Transverse colon (tissue), 4 donors: Measurements from ENCODE around the gene HAUS1. TPM values are rescaled to one million over a fixed set of nuclear protein-coding genes. Genes with fewer than 3 reads are reported as not detected.
"Not testable (repeated sequence)": the region's sequence is repeated elsewhere in the genome, so short reads cannot be mapped to it uniquely, and the experiment has no call there.

Source experiments
- DNase-seq: peaks from one replicate; pipeline ENCODE4 v3.0.0-alpha.2; 2019
- H3K27ac ChIP-seq, 4 donors: fragments of 200-600 bp; sonication (generic); 2 replicates each; pipeline ENCODE4 v1.5.1; 2016 to 2018; ENCODE audit warnings: inconsistent platforms in 4 of 4
- H3K27me3 ChIP-seq: fragments of 200-600 bp; sonication (generic); 2 replicates; pipeline ENCODE4 v1.5.1; 2017; ENCODE audit warnings: inconsistent platforms
- H3K36me3 ChIP-seq, 4 donors: fragments of 200-600 bp; sonication (generic); 2 replicates each; pipeline ENCODE4 v1.5.1; 2017 to 2019; ENCODE audit warnings: inconsistent platforms in 4 of 4
- H3K4me1 ChIP-seq, 4 donors: fragments of 200-600 bp; sonication (generic); 2 replicates each; pipeline ENCODE4 v1.5.1; 2017 to 2020; ENCODE audit warnings: inconsistent platforms in 4 of 4
- H3K4me3 ChIP-seq, 4 donors: fragments of 200-600 bp; sonication (generic); 1 replicate in 1 of 4; 2 replicates in 3 of 4; pipeline versions ENCODE4 v1.5.1 to v1.6.1; 2017 to 2019; ENCODE audit warnings: inconsistent platforms in 4 of 4
- H3K9me3 ChIP-seq, 2 donors: fragments of 200-600 bp; sonication (generic); 2 replicates each; pipeline ENCODE4 v1.5.1; 2017 to 2019; ENCODE audit warnings: inconsistent platforms in 2 of 2
- CTCF ChIP-seq, 5 experiments: fragments of 200-600 bp in 3 of 5; fragments of 450-650 bp in 2 of 5; sonication (generic) in 3 of 5; IDR thresholded peaks; 1 replicate in 2 of 5; 2 replicates in 3 of 5; pipeline ENCODE4 v1.5.1; 2016 to 2017; ENCODE audit warnings: antibody characterized with exemption in 5 of 5, inconsistent platforms in 3 of 5, mild to moderate bottlenecking in 2 of 5, moderate library complexity in 1 of 5
- EP300 ChIP-seq: sonication (generic); formaldehyde crosslinking; IDR thresholded peaks from one replicate; pipeline ENCODE4 v1.6.1; 2017; ENCODE audit warnings: antibody characterized with exemption, low read depth
- POLR2A ChIP-seq: fragments of 450-650 bp; IDR thresholded peaks from one replicate; pipeline ENCODE4 v1.6.1; 2016; ENCODE audit warnings: antibody characterized with exemption, mild to moderate bottlenecking, moderate library complexity
- POLR2AphosphoS5 ChIP-seq, 3 donors: sonication (generic); formaldehyde crosslinking; IDR thresholded peaks; one replicate each; pipeline ENCODE4 v1.6.1; 2016; ENCODE audit warnings: antibody characterized with exemption in 3 of 3
- WGBS, 2 donors: methylation state at CpG; one replicate each; pipeline ENCODE4 v1.1.5; 2018; ENCODE audit warnings: low coverage in 1 of 2; 5-methylcytosine and 5-hydroxymethylcytosine counted together
- in situ Hi-C, 4 donors: fragments of 200-750 bp; cut with MboI; loops; one replicate each; pipeline versions ENCODE4 v1.15.0 to v1.15.1; 2017; ENCODE audit warnings: low sequenced_read_pairs in 3 of 4, low pct_ligation_motif_present in 1 of 4, low pct_unique_long_range_greater_than_20kb in 1 of 4
- intact Hi-C: fragments of 100-400 bp; cut with DNase I; formaldehyde crosslinking; loops from one replicate; pipeline ENCODE4 v1.15.1; 2023; ENCODE audit warnings: low total_unique reads
- total RNA-seq, 4 donors: library from RNA; depleted of rRNA; stranded (reverse); fragments of >200 nt; gene quantifications; one replicate each; pipeline ENCODE4 v1.1.0, GENCODE V29; 2016

The HAUS1 gene
- total RNA-seq, 4 donors from 2014 or later = 1.6 to 33.5 (median 19.8) TPM; not detected in 1

DNA sequence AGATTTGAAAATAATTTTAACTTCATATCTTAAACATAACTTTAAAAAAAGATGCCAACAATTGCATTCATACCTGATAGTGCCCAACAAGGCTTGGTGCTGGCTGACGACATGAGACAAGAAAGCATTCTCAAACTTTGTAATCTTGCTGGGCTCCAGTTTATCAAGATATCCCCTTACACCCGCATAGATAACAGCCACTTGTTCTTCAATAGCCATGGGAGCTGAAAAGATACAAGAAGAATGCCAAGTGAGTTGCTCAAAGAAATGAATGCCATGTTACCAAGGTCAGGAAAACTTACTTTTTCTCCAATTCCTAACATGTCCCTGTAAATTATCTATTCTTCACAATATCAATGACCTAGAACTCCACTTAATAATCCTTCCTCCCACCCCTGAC lies 19.8 kb upstream of the HAUS1 start:
- in situ Hi-C loops (loop anchor here in 2 of 4 donors (25.0 kb wide), 2 partner anchors 122 to 147 kb away; partner anchors contain the start of gene EPG5 (in 1 of the 2)), intact Hi-C loops (no loop called here)
- H3K27ac ChIP-seq = no peak overlapping the region
- WGBS, 2 donors = 85 to 100% methylated on average over 1 to 2 of the region's 2 CpGs
- no peak overlapping the region for H3K4me3 ChIP-seq
- DNase-seq = no peak
- no peak for TF ChIP-seq POLR2AphosphoS5 (IDR thresholded peaks at IDR 0.05)
- TF ChIP-seq POLR2A = no peak
- no peak for TF ChIP-seq CTCF (IDR thresholded peaks at IDR 0.05)
- no peak for TF ChIP-seq EP300
- H3K4me1 ChIP-seq = no peaks in the 10 kb centered on the region
- H3K9me3 ChIP-seq = no peaks in the 10 kb centered on the region
- peaks cover 0 to 83% (median 41%) of the 10 kb centered on the region in 4 donors for H3K36me3 ChIP-seq
- H3K27me3 ChIP-seq = no peaks in the 10 kb centered on the region

DNA sequence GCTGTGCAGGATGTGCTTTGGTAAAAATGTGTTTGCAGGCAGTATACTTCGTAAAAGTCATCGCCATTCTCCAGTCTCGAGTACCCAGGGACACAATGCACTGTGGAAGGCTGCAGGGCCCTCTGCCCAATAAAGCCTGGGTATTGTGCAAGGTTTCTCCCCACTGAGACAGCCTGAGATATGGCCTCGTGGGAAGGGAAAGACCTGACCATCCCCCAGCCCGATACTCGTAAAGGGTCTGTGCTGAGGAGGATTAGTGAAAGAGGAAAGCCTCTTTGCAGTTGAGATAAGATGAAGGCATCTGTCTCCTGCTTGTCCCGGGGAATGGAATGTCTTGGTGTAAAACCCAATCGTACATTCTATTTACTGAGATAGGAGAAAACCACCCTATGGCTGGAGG lies 15.7 kb upstream of the HAUS1 start:
- H3K9me3 ChIP-seq, H3K27ac ChIP-seq, H3K4me1 ChIP-seq, H3K27me3 ChIP-seq, intact Hi-C loops, H3K4me3 ChIP-seq, DNase-seq: not testable (repeated sequence)
- WGBS, 2 donors = 74 to 77% methylated on average over 3 to 8 of the region's 8 CpGs
- in situ Hi-C loops = loop anchor here in 2 of 4 donors (25.0 kb wide), 2 partner anchors 126 to 151 kb away; partner anchors contain the start of gene EPG5 (in 1 of the 2)
- H3K36me3 ChIP-seq = peaks cover 0 to 99% (median 49%) of the 10 kb centered on the region in 4 donors

GRCh38 chr18:46095532-46095931 lies 8.7 kb upstream of the HAUS1 start:
- intact Hi-C loops = no loop called here
- in situ Hi-C loops = loop anchor here in 2 of 4 donors (25.0 kb wide), 2 partner anchors 133 to 158 kb away; partner anchors contain the start of gene EPG5 (in 1 of the 2)
- Histone ChIP-seq H3K27me3 (no peaks in the 10 kb centered on the region), H3K4me3 (peak overlapping the region in 1 of 4 donors; percentile 82), H3K4me1 (peaks cover 3 to 44% (median 27%) of the 10 kb centered on the region in 4 donors), H3K27ac (no peak overlapping the region), H3K36me3 (peaks cover 0 to 41% (median 19%) of the 10 kb centered on the region in 4 donors), H3K9me3 (no peaks in the 10 kb centered on the region)
- 86 to 91% methylated on average over 2 to 10 of the region's 10 CpGs for WGBS, 2 donors
- no peak for DNase-seq
- TF ChIP-seq POLR2AphosphoS5 (IDR thresholded peaks at IDR 0.05) = no peak
- no peak for TF ChIP-seq POLR2A
- TF ChIP-seq CTCF (IDR thresholded peaks at IDR 0.05) = no peak
- TF ChIP-seq EP300 = no peak

DNA sequence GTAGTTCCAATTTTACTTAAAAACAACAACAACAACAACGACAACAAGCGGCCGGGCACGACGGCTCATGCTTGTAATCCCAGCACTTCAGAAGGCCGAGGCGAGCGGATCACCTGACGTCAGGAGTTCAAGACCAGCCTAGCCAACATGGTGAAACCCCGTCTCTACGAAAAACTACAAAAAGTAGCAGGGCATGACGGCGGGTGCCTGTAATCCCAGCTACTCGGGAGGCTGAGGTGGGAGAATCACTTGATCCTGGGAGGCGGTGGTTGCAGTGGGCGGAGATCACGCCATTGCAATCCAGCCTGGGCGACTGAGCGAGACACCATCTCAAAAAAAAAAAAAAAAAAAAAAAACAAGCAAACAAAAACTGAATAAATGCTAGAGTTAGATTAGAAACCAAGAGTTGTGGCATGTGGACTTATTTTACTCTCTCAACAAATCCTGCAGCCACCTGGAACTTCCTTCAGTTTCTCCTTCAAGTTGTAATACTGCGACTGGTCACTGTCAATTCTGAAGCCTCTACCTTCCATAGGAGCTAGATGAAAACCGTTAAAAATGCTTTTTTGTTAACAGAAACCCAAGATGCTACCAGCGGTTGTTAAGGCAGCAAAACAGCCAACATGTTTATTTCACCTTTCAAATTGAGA lies 7.4 kb upstream of the HAUS1 start:
- intact Hi-C loops = no loop called here
- peak overlapping the region; percentile 93 to 97 (median 94) for H3K27ac ChIP-seq
- TF ChIP-seq EP300 (no peak), CTCF (IDR thresholded peaks at IDR 0.05) (peak in 2 of 5 experiments; percentile 17 to 23)
- WGBS, 2 donors = 29 to 37% methylated on average over 10 to 22 of the region's 22 CpGs
- in situ Hi-C loops = loop anchor here in 2 of 4 donors (25.0 kb wide), 2 partner anchors 134 to 159 kb away; partner anchors contain the start of gene EPG5 (in 1 of the 2)
- H3K4me1 ChIP-seq = peaks cover 3 to 44% (median 25%) of the 10 kb centered on the region in 4 donors
- peaks cover 0 to 29% (median 13%) of the 10 kb centered on the region in 4 donors for H3K36me3 ChIP-seq
- H3K4me3 ChIP-seq = peak overlapping the region; percentile 81 to 94 (median 82)
- no peaks in the 10 kb centered on the region for H3K9me3 ChIP-seq
- no peaks in the 10 kb centered on the region for H3K27me3 ChIP-seq
- DNase-seq = no peak
